Loucy (cell line): ENCODE measurements around the gene GLMP.

Experiments used
- H2AFZ ChIP-seq: fragments of 200-600 bp; sonication (generic); 2 replicates; pipeline ENCODE4 v1.6.0; 2016; ENCODE audit warnings: antibody characterized with exemption, mild to moderate bottlenecking, low read length, moderate library complexity
- H3F3A ChIP-seq: fragments of 200-600 bp; 2 replicates; pipeline ENCODE4 v1.6.0; 2016; ENCODE audit warnings: antibody characterized with exemption, low read depth, mild to moderate bottlenecking
- H3K27me3 ChIP-seq: fragments of 200-600 bp; sonication (generic); 2 replicates; pipeline ENCODE4 v1.6.1; 2014; ENCODE audit warnings: low read length, mild to moderate bottlenecking; ENCODE audit not compliant: insufficient read depth, poor library complexity, severe bottlenecking
- H3K36me3 ChIP-seq: fragments of 200-600 bp; sonication (generic); 2 replicates; pipeline ENCODE4 v1.6.1; 2016; ENCODE audit warnings: low read length; ENCODE audit not compliant: insufficient read depth
- H3K4me1 ChIP-seq: fragments of 200-600 bp; sonication (generic); 2 replicates; pipeline ENCODE4 v1.5.1; 2014; ENCODE audit warnings: low read length, mild to moderate bottlenecking; ENCODE audit not compliant: insufficient read depth, poor library complexity, severe bottlenecking
- H3K4me2 ChIP-seq: fragments of 200-600 bp; sonication (generic); 2 replicates; pipeline ENCODE4 v1.6.0; 2014; ENCODE audit warnings: antibody characterized with exemption, low read length, low read depth, mild to moderate bottlenecking; ENCODE audit not compliant: poor library complexity, severe bottlenecking
- H3K4me3 ChIP-seq: fragments of 200-600 bp; sonication (generic); 2 replicates; pipeline ENCODE4 v1.5.1; 2014; ENCODE audit warnings: low read length, mild to moderate bottlenecking, mixed read lengths; ENCODE audit not compliant: poor library complexity, severe bottlenecking
- H3K79me2 ChIP-seq: fragments of 200-600 bp; sonication (generic); 2 replicates; pipeline ENCODE4 v1.6.1; 2014; ENCODE audit warnings: low read length; ENCODE audit not compliant: insufficient read depth
- H3K9ac ChIP-seq: fragments of 200-600 bp; sonication (generic); 2 replicates; pipeline ENCODE4 v1.6.0; 2014; ENCODE audit warnings: mild to moderate bottlenecking, low read depth, low read length, moderate library complexity; ENCODE audit not compliant: poor library complexity, severe bottlenecking
- H3K9me2 ChIP-seq: fragments of 200-600 bp; sonication (generic); replicated peaks from 2 replicates; pipeline ENCODE4 v1.6.1; 2016; ENCODE audit warnings: low read depth, low read length, mixed read lengths
- H3K9me3 ChIP-seq: fragments of 200-600 bp; sonication (generic); 2 replicates; pipeline ENCODE4 v1.6.1; 2014; ENCODE audit warnings: mild to moderate bottlenecking, antibody characterized with exemption, low read length, low read depth; ENCODE audit not compliant: insufficient read depth
- H4K20me1 ChIP-seq: fragments of 200-600 bp; sonication (generic); 2 replicates; pipeline ENCODE4 v1.6.0; 2014; ENCODE audit warnings: antibody characterized with exemption, low read length, mild to moderate bottlenecking; ENCODE audit not compliant: insufficient read depth, poor library complexity, severe bottlenecking
- CTCF ChIP-seq: fragments of 200-600 bp; sonication (generic); conservative IDR thresholded peaks from 2 replicates; pipeline ENCODE4 v1.5.1; 2014; ENCODE audit warnings: mild to moderate bottlenecking, antibody characterized with exemption, low read length
- EZH2phosphoT487 ChIP-seq: fragments of 200-600 bp; IDR thresholded peaks from 2 replicates; pipeline ENCODE4 v1.6.1; 2018; ENCODE audit warnings: antibody characterized with exemption, mild to moderate bottlenecking, moderate library complexity, borderline replicate concordance

GLMP gene

GRCh38 chr1:156244126-156244525, 51.4 kb downstream of the GLMP start:
- Histone ChIP-seq H3K27me3 (no peaks in the 10 kb centered on the region), H2AFZ (no peak overlapping the region), H3K9me3 (no peaks in the 10 kb centered on the region), H3K4me3 (no peak overlapping the region), H3K36me3 (peaks cover 16% of the 10 kb centered on the region; the same call in 1 of the 2 replicates), H3K4me2 (no peak overlapping the region), H3K9ac (no peak overlapping the region), H3K9me2 (no peaks in the 10 kb centered on the region), H3K4me1 (no peaks in the 10 kb centered on the region), H3F3A (no peaks in the 10 kb centered on the region), H4K20me1 (no peaks in the 10 kb centered on the region), H3K79me2 (no peaks in the 10 kb centered on the region)
- TF ChIP-seq CTCF (no peak), EZH2phosphoT487 (no peak)

GRCh38 chr1:156242738-156243137, 52.7 kb downstream of the GLMP start:
- Histone ChIP-seq H3K36me3 (peaks cover 19% of the 10 kb centered on the region; the same call in 1 of the 2 replicates), H3K27me3 (no peaks in the 10 kb centered on the region), H3K9me2 (no peaks in the 10 kb centered on the region), H3K4me3 (no peak overlapping the region), H3K4me2 (no peak overlapping the region), H4K20me1 (no peaks in the 10 kb centered on the region), H3F3A (no peaks in the 10 kb centered on the region), H2AFZ (no peak overlapping the region), H3K4me1 (no peaks in the 10 kb centered on the region), H3K9ac (no peak overlapping the region), H3K79me2 (no peaks in the 10 kb centered on the region), H3K9me3 (no peaks in the 10 kb centered on the region)
- TF ChIP-seq EZH2phosphoT487 = no peak
- TF ChIP-seq CTCF = no peak
